ENCODE results near the gene GAMT.

- TF ChIP-seq CTCF (IDR thresholded peaks at IDR 0.05; ENCODE audit: borderline replicate concordance, extremely low read depth, low read length, poor library complexity, severe bottlenecking) (no peak), EZH2 (IDR thresholded peaks at IDR 0.05; ENCODE audit: borderline replicate concordance, low read depth, low read length, severe bottlenecking) (no peak)
Observed at GRCh38 chr19:1394252-1395193, 6.8 kb downstream of the GAMT start.
